Measurements from ENCODE around the gene ZNF385C.

The ZNF385C gene

DNA sequence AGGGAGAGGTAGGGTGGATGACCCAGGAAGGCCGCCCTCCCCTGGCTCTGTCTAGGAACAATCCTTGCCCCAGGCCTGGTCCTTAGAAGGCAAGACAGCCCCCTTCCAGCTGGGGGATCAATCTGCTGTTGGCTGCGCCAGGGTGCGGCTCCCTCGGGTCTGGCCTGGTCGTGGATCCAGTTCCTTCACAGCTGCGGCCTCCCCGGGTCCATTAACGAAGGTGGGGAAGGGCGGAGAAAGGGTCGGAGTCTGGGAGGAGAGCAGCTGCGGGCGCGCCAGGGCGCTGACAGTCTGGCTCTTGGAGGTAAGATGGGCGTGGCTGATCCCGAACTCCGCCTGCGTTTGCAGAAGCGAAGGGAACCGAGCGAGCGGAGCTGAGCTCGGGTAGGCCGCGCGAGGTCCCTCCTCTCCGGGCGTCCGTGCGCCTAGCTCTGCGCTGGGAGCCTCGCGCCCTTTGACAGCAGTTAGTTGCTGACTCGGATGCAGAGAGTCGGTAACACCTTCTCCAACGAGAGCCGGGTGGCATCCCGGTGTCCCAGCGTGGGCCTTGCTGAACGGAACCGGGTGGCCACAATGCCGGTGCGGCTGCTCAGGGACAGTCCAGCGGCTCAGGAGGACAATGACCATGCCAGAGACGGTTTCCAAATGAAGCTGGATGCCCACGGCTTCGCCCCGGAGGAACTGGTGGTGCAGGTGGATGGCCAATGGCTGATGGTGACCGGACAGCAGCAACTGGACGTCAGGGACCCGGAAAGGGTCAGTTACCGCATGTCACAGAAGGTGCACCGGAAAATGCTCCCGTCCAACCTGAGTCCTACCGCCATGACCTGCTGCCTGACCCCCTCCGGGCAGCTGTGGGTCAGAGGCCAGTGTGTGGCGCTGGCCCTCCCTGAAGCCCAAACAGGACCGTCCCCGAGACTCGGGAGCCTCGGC, 24.4 kb upstream of the ZNF385C start, which contains the start of gene HSPB9:
Gene HSPB9, plus strand, starts transcription at position 434 of the 933 bp plus-strand sequence. Its CDS starts 47 bp downstream, at position 481.
- no peak within 1 kb of the TSS for H3K4me3 ChIP-seq (ENCODE audit: low read depth, low read length)
- TF ChIP-seq CTCF (conservative IDR thresholded peaks at IDR 0.05; ENCODE audit: low read depth, low read length) = no peak
- DNase-seq (ENCODE audit: low read depth) = no peak

GRCh38 chr17:42120770-42121769, 22.8 kb upstream of the ZNF385C start, which contains the start of gene KAT2A:
Gene KAT2A (minus strand): TSS chr17:42121367. CDS start chr17:42121304, 63 bp downstream.
- peak; percentile 82 for DNase-seq (ENCODE audit: low read depth)
- no peak for TF ChIP-seq CTCF (conservative IDR thresholded peaks at IDR 0.05; ENCODE audit: low read depth, low read length)
- H3K4me3 ChIP-seq (ENCODE audit: low read depth, low read length) = peak within 1 kb of the TSS; percentile 66

DNA sequence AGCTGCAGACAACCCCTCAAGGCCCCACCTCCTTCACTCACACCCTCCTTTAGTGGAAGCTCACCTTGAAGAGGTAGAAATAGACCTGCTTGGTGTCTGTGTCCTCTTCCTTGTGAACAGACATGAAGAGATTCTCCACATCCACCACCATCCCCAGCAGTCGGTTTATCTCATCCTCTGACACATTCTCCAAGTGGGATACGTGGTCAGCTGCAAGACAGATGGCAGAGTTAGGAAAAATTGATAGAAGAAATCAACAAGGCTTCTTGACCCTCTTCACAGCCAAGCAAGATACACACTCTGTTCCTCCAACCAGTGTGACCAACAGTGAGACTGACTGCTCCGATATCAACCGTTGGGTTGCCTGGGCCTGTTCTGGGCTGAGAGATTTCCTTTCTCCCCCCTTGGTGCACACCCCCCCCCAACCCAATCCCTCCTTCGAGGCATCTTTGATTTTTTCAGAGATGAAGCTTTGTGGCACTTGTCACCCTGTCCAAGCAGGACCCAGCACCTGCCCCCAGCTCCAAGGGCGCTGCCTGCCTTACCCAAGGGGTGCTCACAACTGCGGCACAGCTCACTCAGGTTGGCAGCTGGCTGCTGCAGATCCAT, 22.0 kb upstream of the ZNF385C start:
- TF ChIP-seq CTCF (conservative IDR thresholded peaks at IDR 0.05; ENCODE audit: low read depth, low read length) = no peak
- H3K4me3 ChIP-seq (ENCODE audit: low read depth, low read length) = peak overlapping the region; percentile 66
- no peak for DNase-seq (ENCODE audit: low read depth)

- no peak for DNase-seq (ENCODE audit: low read depth)
Observed at GRCh38 chr17:42119301-42119700, 21.0 kb upstream of the ZNF385C start.

GRCh38 chr17:42118545-42118944, 20.3 kb upstream of the ZNF385C start:
- peak; percentile 57 for DNase-seq (ENCODE audit: low read depth)
- TF ChIP-seq CTCF (conservative IDR thresholded peaks at IDR 0.05; ENCODE audit: low read depth, low read length) = peak; percentile 71
- no peak overlapping the region for H3K4me3 ChIP-seq (ENCODE audit: low read depth, low read length)

More at GRCh38 chr17:42119301-42119700, 21.0 kb upstream of the ZNF385C start:
- TF ChIP-seq CTCF (conservative IDR thresholded peaks at IDR 0.05; ENCODE audit: low read depth, low read length) = no peak
- H3K4me3 ChIP-seq (ENCODE audit: low read depth, low read length) = no peak overlapping the region

GRCh38 chr17:42118126-42118510, 19.8 kb upstream of the ZNF385C start:
- H3K4me3 ChIP-seq (ENCODE audit: low read depth, low read length) = no peak overlapping the region
- TF ChIP-seq CTCF (conservative IDR thresholded peaks at IDR 0.05; ENCODE audit: low read depth, low read length) = no peak
- DNase-seq (ENCODE audit: low read depth) = no peak

Data from choroid plexus epithelial cell (primary cell).